GM21381 (cell line): ENCODE measurements around the gene SUSD4.

Experiments used
- ATAC-seq: cut with Tn5 transposase; IDR thresholded peaks from one replicate; pipeline ENCODE4 v1.9.1; 2021; ENCODE audit warnings: mild to moderate bottlenecking, moderate library complexity; ENCODE audit not compliant: unreplicated experiment

SUSD4 gene

DNA sequence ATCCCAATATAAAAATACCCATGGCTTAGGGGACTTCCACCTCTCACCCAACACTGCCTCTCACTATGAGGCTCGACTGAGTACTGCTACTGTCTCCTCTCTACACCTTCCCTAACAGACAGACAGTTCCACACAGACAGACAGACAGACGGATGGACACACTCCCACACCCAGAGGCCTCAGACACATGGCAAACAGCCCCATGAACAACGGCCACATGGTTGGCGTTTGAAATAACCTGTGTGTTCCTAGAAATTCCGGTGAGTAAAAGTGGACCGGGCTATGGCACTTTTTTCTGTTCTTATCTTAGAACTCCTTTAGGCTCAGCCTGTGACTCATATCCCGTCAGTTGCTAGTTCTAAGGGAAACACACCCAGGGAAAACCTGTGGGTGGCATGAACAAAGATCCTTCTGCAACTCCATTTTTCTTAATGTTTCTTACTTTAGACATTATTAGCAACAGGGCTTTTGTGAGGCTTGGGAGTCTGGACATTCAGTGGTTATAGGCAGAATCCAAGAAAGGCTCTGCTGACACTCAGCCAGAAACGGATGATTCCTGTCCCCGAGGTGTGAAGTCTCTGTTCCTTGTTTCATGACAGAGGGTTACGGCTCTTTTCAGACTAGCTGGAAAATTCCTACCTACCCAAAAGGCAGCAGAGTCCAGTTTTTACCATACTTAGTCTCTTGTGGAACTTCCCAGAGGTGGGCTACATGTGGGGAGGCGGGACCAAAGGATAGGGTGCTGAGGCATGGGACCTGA is 130.4 kb downstream of the SUSD4 start:
- no peak for ATAC-seq

DNA sequence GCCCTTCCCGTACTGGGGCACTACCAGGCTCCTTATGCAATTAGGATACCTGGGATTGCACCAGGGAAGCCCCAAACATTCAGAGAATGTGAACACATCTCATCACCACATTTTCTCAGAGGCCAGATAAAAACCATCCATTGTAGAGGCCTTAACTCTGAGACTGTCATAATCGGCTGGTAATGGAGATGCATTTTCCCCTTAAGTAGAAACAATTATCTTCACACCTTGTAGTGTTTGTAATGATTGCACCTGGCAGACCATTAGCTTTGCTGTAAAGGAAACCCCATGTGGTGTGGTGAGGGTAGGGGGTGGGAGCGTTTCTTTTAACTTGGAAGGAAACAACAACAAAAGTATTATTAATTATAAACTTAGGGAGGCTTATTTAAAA is 131.0 kb downstream of the SUSD4 start:
- ATAC-seq: no peak

DNA sequence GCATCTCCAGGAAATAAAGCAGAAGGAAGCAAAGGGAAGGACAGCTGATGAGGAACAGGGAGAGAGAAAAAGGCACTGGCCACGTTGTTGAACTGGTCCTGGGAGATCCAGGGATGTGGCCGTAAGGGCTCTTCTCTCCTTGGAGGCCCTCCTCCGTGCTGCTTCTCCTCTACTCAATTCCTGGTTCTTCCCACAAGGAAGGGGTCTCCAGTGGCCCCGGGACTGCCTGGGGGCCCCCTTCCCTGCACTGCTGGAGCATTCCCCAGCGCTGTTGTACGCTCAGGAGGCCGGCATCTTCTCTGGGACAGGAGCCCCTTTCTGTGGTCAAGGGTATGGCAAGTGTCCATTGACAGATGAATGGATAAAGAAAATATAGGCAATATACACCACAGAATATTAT is 132.4 kb downstream of the SUSD4 start:
- no peak for ATAC-seq

DNA sequence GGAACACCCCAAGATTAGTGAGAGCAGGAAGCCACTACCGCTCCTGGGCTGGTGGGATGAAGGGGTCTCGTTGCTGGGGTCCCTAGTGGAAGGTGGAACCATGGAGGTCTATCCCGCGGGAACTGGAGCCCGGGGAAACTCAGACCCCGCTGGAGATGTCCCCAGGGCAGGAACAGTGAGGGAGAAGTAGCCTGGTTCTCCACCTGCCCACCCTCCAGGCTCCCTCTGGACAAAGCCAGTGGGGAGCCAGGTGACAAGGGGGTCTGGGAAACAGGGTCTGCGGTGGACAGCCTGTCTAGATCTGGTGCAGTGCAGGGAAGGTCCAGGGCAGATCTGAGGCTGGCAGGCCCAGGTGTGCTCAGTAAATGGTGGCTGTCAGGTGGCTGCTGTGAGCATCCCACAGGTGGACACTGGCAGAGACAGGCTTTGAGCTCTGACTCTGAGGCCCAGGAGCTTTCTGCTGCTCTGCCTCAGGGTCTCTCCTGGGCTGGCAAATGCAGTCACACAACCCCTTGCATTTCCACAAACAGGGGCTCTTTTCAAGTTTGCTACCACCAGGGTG is 132.9 kb downstream of the SUSD4 start:
- ATAC-seq: no peak

DNA sequence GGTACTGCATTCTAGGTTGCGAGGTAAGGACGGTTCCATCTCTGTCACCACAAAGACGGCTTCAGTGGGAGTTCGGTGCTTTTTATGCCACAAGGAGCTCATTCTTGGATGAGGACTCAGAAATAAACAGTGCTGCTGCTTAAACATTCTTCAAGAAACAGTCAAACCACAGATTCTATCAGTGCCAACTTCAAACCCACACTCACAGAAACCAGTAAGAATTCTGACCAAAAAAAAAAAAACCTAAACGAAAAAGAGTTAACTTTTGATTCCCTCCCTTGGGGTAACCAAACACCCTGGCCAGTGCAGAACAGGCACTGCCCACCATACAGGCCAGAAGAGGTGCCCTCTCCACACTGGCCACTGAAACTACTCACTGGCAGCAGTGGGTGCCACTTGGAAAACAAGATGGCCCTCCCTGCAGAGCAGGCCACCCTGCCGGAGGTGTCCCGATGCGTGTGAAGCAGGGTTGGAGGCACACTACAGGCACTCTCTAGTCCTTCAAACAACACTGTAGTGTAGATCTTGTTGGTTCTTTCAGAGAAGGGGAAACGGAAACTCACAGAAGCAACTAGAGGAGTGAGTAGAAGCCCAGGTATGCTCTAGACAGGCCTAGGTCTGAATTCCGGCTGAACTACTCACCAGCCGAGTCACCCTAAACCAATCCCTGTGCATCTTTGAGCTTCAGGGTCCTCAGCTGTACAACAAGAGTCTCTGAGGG is 133.7 kb downstream of the SUSD4 start:
- no peak for ATAC-seq

DNA sequence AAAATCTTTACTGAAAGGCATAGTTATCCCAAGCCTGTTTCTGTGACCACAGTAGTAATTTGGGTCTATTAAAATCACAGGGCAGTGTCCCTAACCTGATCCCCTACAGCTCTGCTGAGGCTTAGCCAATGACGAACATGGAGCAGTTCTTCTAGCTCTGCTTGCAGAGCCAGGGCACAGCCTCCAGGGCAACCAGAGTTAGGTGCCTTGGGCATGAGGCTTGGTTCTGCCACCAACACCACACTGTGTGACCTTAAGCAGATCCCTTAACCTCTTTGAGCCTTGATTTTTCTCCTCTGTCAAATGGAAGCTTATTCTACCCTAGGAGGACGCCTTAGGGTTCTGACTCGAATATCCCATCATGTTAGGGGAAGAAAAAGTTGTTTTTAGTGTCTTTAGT is 134.2 kb downstream of the SUSD4 start:
- ATAC-seq: no peak

DNA sequence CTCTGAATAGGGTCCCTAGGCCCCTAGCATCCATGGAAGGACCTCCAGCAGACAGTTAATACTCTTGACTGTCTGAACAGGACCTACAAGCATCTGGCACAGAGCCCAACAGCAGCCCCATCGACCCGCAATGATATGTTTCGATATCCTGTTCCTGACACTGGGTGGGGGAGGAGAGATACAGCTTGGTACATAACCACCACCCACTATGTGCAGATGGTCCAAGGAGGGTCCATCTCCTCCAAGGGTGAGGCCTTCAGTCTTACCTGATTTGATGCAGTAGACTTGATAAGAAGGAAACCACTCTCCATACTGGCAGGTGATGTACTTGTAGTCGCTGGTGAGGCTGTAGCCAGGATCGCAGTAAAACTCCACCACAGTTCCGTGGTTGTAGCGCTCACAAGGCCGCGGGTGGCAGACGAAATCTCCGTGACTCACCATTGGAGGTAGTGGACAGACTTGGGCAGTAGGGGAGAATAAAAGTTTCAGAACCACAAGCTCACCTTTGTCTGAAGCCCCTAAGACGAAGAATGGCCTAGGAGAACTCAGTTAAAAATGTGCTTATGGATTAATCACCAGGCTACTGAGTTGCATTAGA is 134.9 kb downstream of the SUSD4 start:
- no peak for ATAC-seq

DNA sequence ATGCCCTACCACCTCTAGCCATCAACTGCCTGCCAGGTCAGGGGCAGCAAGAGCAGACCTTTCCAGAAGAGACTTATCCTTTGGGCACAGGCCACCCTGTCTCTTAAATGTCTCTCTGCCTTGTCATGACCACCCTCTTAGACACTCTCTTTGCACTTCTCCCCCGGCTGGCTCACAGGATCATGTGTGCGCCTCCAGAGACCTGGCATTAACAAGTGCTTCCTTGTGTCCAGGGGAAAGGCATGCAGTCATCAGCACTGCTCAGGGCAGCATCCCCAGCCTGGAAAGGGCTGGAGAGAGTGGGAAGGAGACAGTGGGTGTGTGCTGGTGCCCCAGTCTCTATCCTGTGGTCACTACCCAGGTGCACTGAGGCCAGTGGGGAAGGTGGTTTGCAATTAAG is 135.8 kb downstream of the SUSD4 start:
- no peak for ATAC-seq

DNA sequence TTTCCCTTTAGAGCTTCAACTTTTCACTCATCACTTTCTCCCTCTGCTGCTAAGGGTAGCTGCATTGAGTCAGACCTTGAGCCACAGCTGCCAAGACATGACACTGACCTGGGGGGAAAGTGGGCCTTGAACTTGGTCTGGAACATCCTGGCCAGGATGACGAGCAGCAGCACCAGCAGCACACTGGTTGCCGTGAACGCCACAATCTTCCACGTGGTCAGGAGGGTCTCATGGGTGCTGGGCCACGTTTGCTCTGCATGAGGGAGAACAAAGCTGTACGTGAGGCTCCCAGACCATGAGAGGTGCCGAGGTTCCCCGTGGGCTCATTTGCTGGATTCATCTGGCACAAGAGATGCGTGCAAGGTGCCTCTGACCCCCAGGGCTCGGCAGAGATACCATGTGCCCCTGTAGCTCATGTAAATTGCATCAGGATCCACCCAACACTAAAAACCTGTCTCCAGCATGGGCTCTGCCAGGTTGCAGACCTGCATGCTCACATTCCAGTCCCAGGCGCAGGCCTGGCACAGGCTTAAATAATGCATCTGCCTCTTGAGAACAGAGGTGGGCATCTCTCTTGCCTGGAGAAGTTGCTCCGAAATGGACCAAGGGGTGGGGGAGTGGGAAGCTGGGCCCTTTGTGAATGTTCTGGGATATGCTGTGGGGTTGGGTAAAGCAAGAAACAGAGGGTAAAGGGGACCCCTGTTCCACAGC is 136.3 kb downstream of the SUSD4 start:
- ATAC-seq: no peak

DNA sequence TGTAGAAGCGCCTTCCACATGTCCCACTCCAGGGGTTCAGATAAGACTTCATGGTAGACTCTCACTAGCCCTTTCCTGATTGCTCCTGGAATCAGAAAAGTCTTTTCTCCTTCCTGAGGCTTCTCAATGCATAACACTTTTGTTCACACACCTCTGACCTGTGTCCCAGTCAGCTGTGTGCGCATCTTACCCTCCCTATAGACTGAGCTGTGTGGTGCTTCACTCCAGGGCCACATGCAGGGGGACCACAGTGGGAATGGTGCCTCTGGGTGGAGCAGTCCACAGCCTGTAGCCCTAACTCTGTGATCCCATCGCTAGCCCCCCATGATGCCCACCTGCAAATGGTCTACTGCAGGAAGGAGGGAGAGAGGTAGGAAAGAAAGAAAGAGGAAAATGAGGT is 136.9 kb downstream of the SUSD4 start:
- no peak for ATAC-seq

DNA sequence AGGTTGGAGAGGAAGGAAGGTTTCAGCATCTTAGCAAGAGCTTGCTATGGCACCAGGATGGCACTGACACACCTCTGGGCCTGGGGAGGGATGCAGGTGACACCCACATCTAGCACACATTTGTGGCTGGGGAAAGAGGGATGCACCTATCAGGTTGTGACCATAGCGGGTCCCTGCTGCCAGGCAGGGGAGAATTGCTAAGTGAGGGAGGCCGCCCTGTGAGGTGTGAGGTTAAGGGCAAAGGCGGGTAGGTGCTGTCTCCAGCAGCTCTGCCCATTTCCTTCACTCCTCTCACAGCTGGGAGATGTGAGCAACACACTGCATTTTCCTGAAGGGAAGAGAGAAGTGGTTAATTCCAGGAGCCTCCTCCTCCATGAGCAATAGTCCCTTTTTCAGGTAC is 137.7 kb downstream of the SUSD4 start:
- no peak for ATAC-seq

DNA sequence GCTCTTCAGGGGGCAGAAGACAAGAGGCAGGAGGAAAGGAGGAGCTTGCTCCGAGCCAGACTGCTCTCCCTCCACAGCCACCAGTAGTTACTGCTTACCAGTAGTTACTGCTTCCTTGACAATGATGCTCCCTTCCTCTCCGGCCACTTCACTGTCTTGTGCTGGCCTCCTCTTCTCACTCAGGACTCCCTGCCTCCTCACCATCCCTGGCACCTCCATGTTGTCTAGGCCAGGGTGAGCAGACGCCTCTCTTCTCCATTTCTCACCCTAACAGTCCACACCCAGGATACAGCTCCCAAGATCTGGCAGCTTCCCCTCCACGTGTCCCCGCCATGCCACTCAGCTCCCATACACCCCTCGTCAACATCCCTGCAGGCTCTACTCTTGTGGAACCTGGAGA is 138.5 kb downstream of the SUSD4 start:
- no peak for ATAC-seq

DNA sequence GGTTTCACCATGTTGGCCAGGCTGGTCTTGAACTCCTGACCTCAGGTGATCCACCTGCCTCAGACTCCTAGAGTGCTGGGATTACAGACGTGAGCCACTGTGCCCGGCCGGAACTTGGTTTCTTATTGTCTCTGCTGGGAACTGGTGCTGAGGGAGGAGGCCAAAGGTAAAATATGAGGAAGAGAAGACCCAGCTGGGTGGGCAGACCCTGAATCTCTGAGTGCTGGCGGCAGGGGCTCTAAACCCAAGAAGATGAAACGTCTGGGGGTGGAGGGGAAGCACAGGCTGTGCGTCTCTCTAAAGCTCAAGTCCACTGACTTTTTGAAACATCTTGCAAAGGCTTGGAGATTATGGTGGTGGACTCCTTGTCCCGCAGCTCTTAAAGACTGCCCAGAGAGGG is 138.9 kb downstream of the SUSD4 start:
- ATAC-seq: no peak

DNA sequence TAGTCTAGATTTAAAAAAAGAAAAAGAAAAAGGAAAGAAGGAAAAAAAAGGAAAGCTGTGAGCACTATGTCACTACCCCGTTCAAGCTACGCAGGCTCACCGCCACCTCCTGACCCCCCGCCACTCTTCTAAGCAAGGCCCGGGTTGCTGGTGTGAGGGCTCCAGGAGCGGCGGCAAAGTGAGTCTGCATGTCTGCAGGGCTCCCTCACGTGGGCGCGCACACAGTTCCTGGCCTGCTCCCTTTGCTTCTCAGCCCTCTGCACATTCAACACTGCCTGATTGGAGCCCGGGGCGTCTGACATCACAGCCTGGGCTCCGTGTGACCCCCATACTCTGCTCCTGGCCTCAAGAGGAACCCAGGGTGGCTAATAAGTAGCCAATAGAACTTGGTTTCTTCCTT is 139.5 kb downstream of the SUSD4 start:
- ATAC-seq: no peak

DNA sequence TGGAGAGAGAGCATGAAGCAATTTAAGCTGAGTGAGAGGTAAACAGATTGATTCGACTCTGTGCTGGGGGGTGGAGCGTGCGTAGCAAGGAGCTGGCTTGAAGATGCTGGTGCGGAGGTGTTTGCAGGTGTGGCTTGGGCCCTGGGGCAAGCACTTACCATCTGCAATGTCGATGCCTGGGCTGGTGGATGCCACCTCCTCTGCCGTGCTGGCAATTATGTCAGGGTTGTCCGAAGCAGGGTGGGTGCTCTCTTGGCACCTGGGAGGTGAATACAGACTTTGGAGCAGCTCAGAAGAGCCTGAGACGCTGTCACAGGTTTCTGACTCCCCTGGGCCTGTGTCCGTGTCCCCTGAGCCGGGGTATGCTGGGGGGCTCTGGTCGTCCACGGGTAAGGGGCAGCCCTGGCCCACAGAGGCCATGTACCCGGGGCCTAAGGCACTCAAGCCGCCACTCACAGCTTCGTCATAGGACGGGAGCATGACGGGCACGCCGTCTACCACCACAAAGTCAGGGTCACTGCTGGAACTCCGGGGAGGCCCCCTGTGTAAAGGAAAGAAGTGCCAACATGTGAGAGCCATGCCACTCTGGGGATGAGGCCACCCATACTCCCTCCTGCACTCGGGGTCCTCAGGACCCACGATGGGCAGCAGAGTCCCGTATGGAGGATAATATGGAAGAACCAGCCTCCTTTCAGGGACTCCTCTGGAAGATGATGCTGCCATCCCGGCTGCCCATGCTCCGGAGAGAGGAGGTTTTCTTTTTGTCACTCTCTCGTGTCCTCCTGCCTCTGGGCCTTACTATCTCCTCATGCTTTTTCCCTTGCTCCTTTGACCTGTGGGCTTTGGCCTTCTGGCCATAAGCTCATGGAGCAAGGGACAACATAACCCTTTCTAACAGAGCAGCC is 140.6 kb downstream of the SUSD4 start:
- no peak for ATAC-seq

DNA sequence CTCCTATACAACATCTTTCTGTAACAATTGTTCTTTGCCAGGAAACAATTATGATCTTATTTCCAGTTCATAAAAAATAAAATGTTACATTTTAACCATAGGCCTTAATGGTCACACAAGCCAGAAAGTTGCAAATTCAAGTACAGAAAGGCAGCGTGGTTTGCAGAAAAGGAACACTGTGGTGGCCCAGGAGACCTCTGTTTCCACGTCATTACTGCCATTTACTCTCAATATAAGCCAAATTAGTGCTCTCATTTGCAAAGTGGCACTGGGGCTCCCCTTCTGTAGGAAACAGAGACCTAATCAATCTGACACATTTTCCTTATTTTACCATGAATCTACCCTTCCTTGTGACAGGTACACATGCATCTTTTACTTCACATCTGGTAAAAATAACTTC is 141.6 kb downstream of the SUSD4 start:
- no peak for ATAC-seq

DNA sequence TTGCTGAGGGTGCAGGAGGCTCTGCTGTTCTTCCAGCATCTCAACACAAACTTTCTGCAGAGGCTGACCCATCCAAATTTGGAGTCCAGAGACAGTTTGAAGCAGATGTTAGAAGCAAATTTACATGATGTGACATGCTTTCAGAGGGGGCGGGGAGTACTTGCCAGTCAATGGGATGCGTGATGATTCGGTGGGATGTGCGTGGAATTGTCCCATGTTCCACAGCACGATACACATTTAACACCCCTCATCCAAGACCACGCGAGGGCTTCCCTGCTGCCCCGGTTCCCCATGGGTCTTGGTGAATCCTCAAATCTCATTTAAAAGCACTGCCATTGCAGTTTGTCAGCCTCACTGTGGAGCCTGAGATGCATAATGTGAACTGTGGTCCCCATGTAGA is 142.3 kb downstream of the SUSD4 start:
- ATAC-seq: no peak

DNA sequence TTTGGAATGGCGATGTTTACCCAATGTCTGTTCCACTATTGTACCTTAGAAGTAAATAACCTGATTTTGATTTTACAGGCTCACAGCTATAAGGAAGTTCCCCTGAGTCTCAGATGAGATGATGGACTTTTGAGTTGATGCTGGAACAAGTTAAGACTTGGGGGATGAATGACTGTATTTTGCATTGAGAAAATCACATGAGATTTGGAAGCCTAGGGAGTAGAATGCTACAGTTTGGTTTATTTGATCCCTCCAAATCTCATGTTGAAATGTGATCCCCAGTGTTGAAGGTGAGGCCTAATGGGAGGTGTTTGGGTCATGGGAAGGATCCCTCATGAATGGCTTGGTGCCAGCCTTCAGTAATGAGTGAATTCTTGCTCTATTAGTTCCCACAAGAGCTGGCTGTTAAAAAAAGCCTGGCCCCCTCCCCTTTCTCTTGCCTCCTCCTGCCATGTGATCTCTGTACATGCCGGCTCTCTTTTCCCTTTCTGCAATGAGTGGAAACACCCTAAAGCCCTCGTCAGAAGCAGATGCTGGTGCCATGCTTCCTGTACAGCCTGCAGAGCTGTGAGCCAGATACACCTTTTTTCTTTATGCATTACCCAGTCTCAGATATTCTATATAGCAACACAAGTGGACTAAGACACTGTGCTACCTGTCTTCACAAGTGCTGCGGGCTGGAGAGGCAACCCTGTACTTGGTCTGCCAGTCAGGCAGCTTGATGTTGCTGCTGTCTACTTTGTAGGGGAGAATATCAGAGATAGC is 143.9 kb downstream of the SUSD4 start:
- no peak for ATAC-seq

DNA sequence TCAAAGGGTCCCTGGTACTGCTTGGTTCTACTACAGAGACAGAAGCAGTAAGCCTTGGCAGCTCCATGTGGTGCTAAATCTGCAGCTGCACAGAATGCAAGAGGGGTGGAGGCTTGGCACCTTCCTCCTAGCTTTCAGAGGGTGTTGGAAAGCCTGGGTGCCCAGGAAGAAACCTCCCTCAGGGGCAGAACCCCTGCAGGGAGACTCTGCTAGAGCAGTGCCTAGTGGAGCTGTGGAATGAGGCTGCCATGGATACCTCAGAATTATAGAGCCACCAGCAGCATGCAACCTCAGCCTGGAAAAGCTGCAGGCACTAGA is 144.7 kb downstream of the SUSD4 start:
- ATAC-seq: no peak

DNA sequence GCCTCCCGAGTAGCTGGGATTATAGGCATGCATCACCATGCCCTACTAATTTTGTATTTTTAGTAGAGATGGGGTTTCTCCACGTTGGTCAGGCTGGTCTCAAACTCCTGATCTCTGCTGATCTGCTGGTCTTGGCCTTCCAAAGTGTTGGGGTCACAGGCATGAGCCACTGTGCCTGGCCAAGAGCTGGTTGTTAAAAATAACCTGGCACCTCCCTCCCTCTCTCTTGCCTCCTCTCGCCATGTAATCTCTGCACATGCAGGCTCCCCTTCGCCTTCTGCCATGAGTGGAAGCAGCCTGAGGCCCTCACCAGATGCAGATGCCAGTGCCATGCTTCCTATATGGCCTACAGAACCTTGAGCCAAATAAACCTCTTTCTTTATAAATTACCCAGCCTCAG is 146.2 kb downstream of the SUSD4 start:
- no peak for ATAC-seq
